Right cardiac atrium (tissue), 5 donors: ENCODE data around the gene RNPS1. TPM values are rescaled to one million over a fixed set of nuclear protein-coding genes. Genes with fewer than 3 reads are reported as not detected.
A peak's percentile ranks its signal among the peaks of the same experiment; 100 is the strongest.

Experiments
- ATAC-seq, 2 donors: fragments of 200-7000 bp; cut with Tn5 transposase; one replicate each; pipeline versions ENCODE4 v1.8.0 to v1.9.1; 2020; ENCODE audit warnings: moderate library complexity in 2 of 2, mild to moderate bottlenecking in 1 of 2
- DNase-seq, 3 donors: peaks; one replicate each; pipeline ENCODE4 v3.0.0-alpha.2; 2020
- H3K27ac ChIP-seq: one replicate; pipeline ENCODE4 v1.5.1; 2013; ENCODE audit warnings: mild to moderate bottlenecking, low read length, control low read depth, moderate library complexity
- H3K27me3 ChIP-seq: one replicate; pipeline ENCODE4 v1.6.1; 2013; ENCODE audit not compliant: control insufficient read depth, insufficient read depth
- H3K4me1 ChIP-seq: one replicate; pipeline ENCODE4 v1.6.1; 2013; ENCODE audit warnings: low read length; ENCODE audit not compliant: control insufficient read depth, insufficient read depth
- H3K4me3 ChIP-seq: one replicate; pipeline ENCODE4 v1.5.1; 2013; ENCODE audit warnings: low read length, control low read depth
- H3K9me3 ChIP-seq: one replicate; pipeline ENCODE4 v1.6.1; 2013; ENCODE audit warnings: low read length; ENCODE audit not compliant: control insufficient read depth
- WGBS: extraction: QIAGEN DNeasy Blood & Tissue Kit; methylation state at CpG from one replicate; pipeline ENCODE4 v1.1.7; 2013; 5-methylcytosine and 5-hydroxymethylcytosine counted together
- intact Hi-C, 4 donors: fragments of 100-400 bp; cut with DNase I; formaldehyde crosslinking; loops; one replicate each; pipeline versions ENCODE4 v1.11.0 to v1.14.0; 2022 to 2023
- polyA plus RNA-seq: library from polyadenylated mRNA; stranded (reverse); fragments of 200-250 nt; gene quantifications from one replicate; pipeline ENCODE4 v1.2.3, GENCODE V29; 2013
- total RNA-seq, 4 donors: library from RNA; stranded (reverse); fragmentation: NEBNext Ultra II Directional; extraction: Animal tissue kit (Norgen Biotek cat#: 25700); gene quantifications; one replicate each; pipeline ENCODE4 v1.2.1, GENCODE V29; 2021
- donor health status: healthy with polysubstance abuse.
- donor health status: DM: no; HTN: yes; CAD: no.
- donor health status: DM: no; HTN: no; CAD: no.
- donor health status: DM: no; HTN: yes; CAD: no; lungs with severe emphysema.
- donor health status: DM: yes; HTN: yes; CAD: no.

Gene RNPS1
- total and polyA plus RNA-seq, 5 donors = 103 to 114 (median 106) TPM

GRCh38 chr16:2223942-2224486, 43.9 kb downstream of the RNPS1 start:
- peak; percentile 49 to 82 (median 81) for DNase-seq
- H3K9me3 ChIP-seq = no peaks in the 10 kb centered on the region
- 6% methylated on average over 22 of the region's 22 CpGs for WGBS
- intact Hi-C loops = loop anchor here in 1 of 4 donors (5.0 kb wide), 1 partner anchor 293 kb away; no protein-coding TSS in a partner anchor
- peak overlapping the region; percentile 82 for H3K4me3 ChIP-seq
- peak; percentile 50 to 73 for ATAC-seq
- peak overlapping the region; percentile 20 for H3K27ac ChIP-seq
- no peaks in the 10 kb centered on the region for H3K27me3 ChIP-seq
- no peaks in the 10 kb centered on the region for H3K4me1 ChIP-seq

- Histone ChIP-seq H3K9me3 (no peaks in the 10 kb centered on the region), H3K4me3 (peak within 1 kb of the TSS; percentile 82), H3K27ac (peak within 1 kb of the TSS; percentile 59), H3K27me3 (no peaks in the 10 kb centered on the region), H3K4me1 (no peaks in the 10 kb centered on the region)
- under 1% methylated on average over 82 of the region's 82 CpGs for WGBS
- peak; percentile 99 for ATAC-seq
- intact Hi-C loops = loop anchor here in 1 of 4 donors (5.0 kb wide), 1 partner anchor 294 kb away; no protein-coding TSS in a partner anchor
- peak; percentile 100 for DNase-seq
Observed at GRCh38 chr16:2223221-2223941, 44.5 kb downstream of the RNPS1 start, which contains the start of gene E4F1. Gene E4F1, plus strand, starts transcription at chr16:2223591. Its CDS starts 23 bp downstream, at chr16:2223614.

GRCh38 chr16:2216330-2216729, 51.6 kb downstream of the RNPS1 start:
- H3K4me1 ChIP-seq = peaks cover 12% of the 10 kb centered on the region
- DNase-seq (no peak), ATAC-seq (no peak)
- intact Hi-C loops = no loop called here
- no peak overlapping the region for H3K27ac ChIP-seq
- no peaks in the 10 kb centered on the region for H3K27me3 ChIP-seq
- no peaks in the 10 kb centered on the region for H3K9me3 ChIP-seq
- no peak overlapping the region for H3K4me3 ChIP-seq
- WGBS = 97% methylated on average over 4 of the region's 4 CpGs

GRCh38 chr16:2214719-2214968, 53.3 kb downstream of the RNPS1 start, which contains the start of gene PGP:
Gene PGP, minus strand, starts transcription at chr16:2214840. Its CDS starts 63 bp downstream, at chr16:2214777.
- WGBS = under 1% methylated on average over 48 of the region's 48 CpGs
- intact Hi-C loops = no loop called here
- Histone ChIP-seq H3K4me3 (peak within 1 kb of the TSS; percentile 85), H3K4me1 (peaks cover 12% of the 10 kb centered on the region), H3K9me3 (no peaks in the 10 kb centered on the region), H3K27me3 (no peaks in the 10 kb centered on the region), H3K27ac (peak within 1 kb of the TSS; percentile 84)
- ATAC-seq (peak; percentile 92), DNase-seq (no peak)

- Histone ChIP-seq H3K27me3 (no peaks in the 10 kb centered on the region), H3K9me3 (no peaks in the 10 kb centered on the region), H3K27ac (peak overlapping the region; percentile 84), H3K4me1 (peaks cover 12% of the 10 kb centered on the region), H3K4me3 (peak overlapping the region; percentile 85)
- ATAC-seq = no peak
- intact Hi-C loops = no loop called here
- 1% methylated on average over 98 of the region's 98 CpGs for WGBS
- DNase-seq = peak in 2 of 3 donors; percentile 62 to 76
Observed at GRCh38 chr16:2213817-2214718, 53.9 kb downstream of the RNPS1 start.

GRCh38 chr16:2212362-2213324, 55.3 kb downstream of the RNPS1 start:
- ATAC-seq (no peak), DNase-seq (peak in 2 of 3 donors; percentile 66 to 72)
- peak overlapping the region; percentile 48 for H3K27ac ChIP-seq
- intact Hi-C loops = no loop called here
- H3K4me1 ChIP-seq = peaks cover 12% of the 10 kb centered on the region
- peak overlapping the region; percentile 85 for H3K4me3 ChIP-seq
- no peaks in the 10 kb centered on the region for H3K27me3 ChIP-seq
- 47% methylated on average over 19 of the region's 19 CpGs for WGBS
- no peaks in the 10 kb centered on the region for H3K9me3 ChIP-seq

GRCh38 chr16:2211923-2212347, 56.0 kb downstream of the RNPS1 start:
- no peaks in the 10 kb centered on the region for H3K9me3 ChIP-seq
- ATAC-seq = no peak
- no peak overlapping the region for H3K4me3 ChIP-seq
- intact Hi-C loops = no loop called here
- peak in 1 of 3 donors; percentile 61 for DNase-seq
- no peaks in the 10 kb centered on the region for H3K27me3 ChIP-seq
- peak overlapping the region; percentile 43 for H3K27ac ChIP-seq
- WGBS = 75% methylated on average over 11 of the region's 11 CpGs
- peaks cover 12% of the 10 kb centered on the region for H3K4me1 ChIP-seq

- Histone ChIP-seq H3K27me3 (no peaks in the 10 kb centered on the region), H3K4me3 (no peak within 1 kb of the TSS), H3K4me1 (peaks cover 15% of the 10 kb centered on the region), H3K27ac (no peak within 1 kb of the TSS), H3K9me3 (no peaks in the 10 kb centered on the region)
- intact Hi-C loops = no loop called here
- WGBS = 68% methylated on average over 24 of the region's 24 CpGs
- no peak for ATAC-seq
- DNase-seq = peak in 1 of 3 donors; percentile 63
Observed at GRCh38 chr16:2210386-2211365, 57.2 kb downstream of the RNPS1 start, which contains the start of gene BRICD5. Gene BRICD5, minus strand, starts transcription at chr16:2210863. Its CDS starts 30 bp downstream, at chr16:2210833.

- peaks cover 15% of the 10 kb centered on the region for H3K4me1 ChIP-seq
- no peak for ATAC-seq
- intact Hi-C loops = no loop called here
- H3K4me3 ChIP-seq = no peak overlapping the region
- WGBS = 90% methylated on average over 17 of the region's 17 CpGs
- H3K27ac ChIP-seq = no peak overlapping the region
- no peaks in the 10 kb centered on the region for H3K9me3 ChIP-seq
- DNase-seq = peak in 1 of 3 donors; percentile 57
- H3K27me3 ChIP-seq = no peaks in the 10 kb centered on the region
Observed at GRCh38 chr16:2210009-2210332, 58.0 kb downstream of the RNPS1 start.
